T-cell (primary cell): Measurements from ENCODE around the gene RASSF3. TPM values are rescaled to one million over a fixed set of nuclear protein-coding genes. Genes with fewer than 3 reads are reported as not detected.
A peak's percentile ranks its signal among the peaks of the same experiment; 100 is the strongest.

Source experiments
- ATAC-seq, 4 experiments: fragments of 200-7000 bp in 3 of 4; fragments of 150-1000 bp in 1 of 4; cut with Tn5 transposase; replicated peaks in 1 of 4; 1 replicate in 3 of 4; 2 replicates in 1 of 4; pipeline ENCODE4 v1.10.0; 2021; ENCODE audit warnings: moderate library complexity in 3 of 4, mild to moderate bottlenecking in 2 of 4, moderate number of reproducible peaks in 1 of 4
- CTCF ChIA-PET, 2 donors: fragments of 300-600 bp; sonication (Branson Sonifier 250); formaldehyde crosslinking; loops; one replicate each; lab custom pipeline; 2022; ENCODE audit warnings: antibody characterized with exemption in 2 of 2; lab: Charles Lee
- POLR2A ChIA-PET, 2 donors: fragments of 300-600 bp; sonication (Branson Sonifier 250); formaldehyde crosslinking; loops; one replicate each; lab custom pipeline; 2022; ENCODE audit warnings: antibody characterized with exemption in 2 of 2; lab: Charles Lee
- DNase-seq, 35 experiments: peaks; one replicate each; pipeline versions ENCODE4 v3.0.0 to v3.0.0-alpha.2; 2013 to 2023
- H3K27ac ChIP-seq: one replicate; pipeline ENCODE4 v1.5.1; 2013; ENCODE audit warnings: low read length
- H3K27me3 ChIP-seq, 2 experiments: replicated peaks in 1 of 2; 1 replicate in 1 of 2; 2 replicates in 1 of 2; pipeline versions ENCODE4 v1.6.1 to v1.7.0; 2013; ENCODE audit warnings: low read length in 1 of 2, mixed read lengths in 1 of 2; ENCODE audit not compliant: control insufficient read depth in 2 of 2, insufficient read depth in 2 of 2; ENCODE audit errors: extremely low read depth in 1 of 2
- H3K36me3 ChIP-seq, 2 donors: 1 replicate in 1 of 2; 2 replicates in 1 of 2; pipeline versions ENCODE4 v1.6.1 to v1.7.0; 2013; ENCODE audit warnings: low read length in 1 of 2; ENCODE audit not compliant: control insufficient read depth in 2 of 2, insufficient read depth in 1 of 2; ENCODE audit errors: extremely low read depth in 1 of 2
- H3K4me1 ChIP-seq, 2 experiments: 1 replicate in 1 of 2; 2 replicates in 1 of 2; pipeline versions ENCODE4 v1.6.1 to v1.7.0; 2013; ENCODE audit warnings: low read length in 2 of 2, mixed read lengths in 1 of 2; ENCODE audit not compliant: insufficient read depth in 2 of 2, control insufficient read depth in 1 of 2; ENCODE audit errors: extremely low read depth in 1 of 2
- H3K4me3 ChIP-seq, 2 donors: 1 replicate in 1 of 2; 2 replicates in 1 of 2; pipeline versions ENCODE4 v1.5.1 to v1.7.0; 2013; ENCODE audit warnings: mild to moderate bottlenecking in 2 of 2, low read length in 1 of 2, moderate library complexity in 1 of 2; ENCODE audit not compliant: control insufficient read depth in 1 of 2; ENCODE audit errors: extremely low read depth in 1 of 2
- H3K9me3 ChIP-seq: 2 replicates; pipeline ENCODE4 v1.7.0; 2013
- H3K27ac Mint-ChIP-seq, 2 donors: one replicate each; pipeline ENCODE4 v1.8.0; 2020 to 2021; ENCODE audit warnings: mild to moderate bottlenecking in 2 of 2, mixed read lengths in 2 of 2
- H3K27me3 Mint-ChIP-seq, 2 donors: one replicate each; pipeline ENCODE4 v1.8.0; 2021 to 2022; ENCODE audit warnings: mixed read lengths in 2 of 2
- H3K36me3 Mint-ChIP-seq: one replicate; pipeline ENCODE4 v1.8.0; 2021; ENCODE audit warnings: mixed read lengths
- H3K4me1 Mint-ChIP-seq, 3 donors: one replicate each; pipeline ENCODE4 v1.8.0; 2020 to 2022; ENCODE audit warnings: mixed read lengths in 3 of 3, mild to moderate bottlenecking in 1 of 3
- H3K4me3 Mint-ChIP-seq, 3 donors: one replicate each; pipeline ENCODE4 v1.8.0; 2020 to 2022; ENCODE audit warnings: mild to moderate bottlenecking in 3 of 3, mixed read lengths in 3 of 3, moderate library complexity in 3 of 3
- H3K9me3 Mint-ChIP-seq, 3 donors: one replicate each; pipeline ENCODE4 v1.8.0; 2020 to 2022; ENCODE audit warnings: mixed read lengths in 3 of 3
- WGBS: methylation state at CpG from one replicate; pipeline ENCODE4 v1.1.5; 2013; ENCODE audit warnings: missing lambda C conversion rate; ENCODE audit not compliant: insufficient coverage; 5-methylcytosine and 5-hydroxymethylcytosine counted together
- total RNA-seq, 35 experiments: library from RNA in 6 of 35; stranded (reverse) in 6 of 35; fragments of 120-200 nt in 1 of 35; gene quantifications; one replicate each; pipeline versions ENCODE4 v1.2.1 to v1.2.4 and lab custom pipeline; 2013 to 2026

Gene RASSF3
- total RNA-seq, 5 donors from 2014 or later (not counting 1 experiment from before 2014, with no cell fraction given) = 113 to 167 (median 149) TPM

DNA sequence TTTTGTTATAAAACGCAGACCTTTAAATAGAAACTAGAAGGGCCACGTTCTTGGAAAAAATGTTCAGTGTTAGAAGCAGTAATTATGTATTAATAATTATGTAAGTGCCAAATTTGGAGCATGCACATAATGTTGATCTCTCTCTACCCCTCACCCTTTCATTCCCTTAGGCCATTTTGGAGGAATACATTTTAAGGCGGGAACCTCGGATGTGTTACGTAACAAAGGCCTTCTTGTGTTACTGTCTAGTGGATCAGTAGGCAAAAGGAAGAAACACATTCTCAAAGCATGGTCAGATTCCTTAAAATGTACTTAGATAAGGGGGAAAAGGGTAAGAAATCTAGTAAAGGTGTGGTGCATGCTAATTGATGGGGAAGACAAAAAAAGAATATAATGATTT, 52.7 kb downstream of the RASSF3 start:
- ChIA-PET CTCF (no interaction called here), POLR2A (interaction anchor here in 1 of 2 donors (0.7 kb wide), 1 partner anchor 104 kb away, joined by 3 read pairs; no protein-coding TSS in a partner anchor)
- peak overlapping the region; percentile 97 to 99 for H3K27ac Mint-ChIP-seq
- H3K4me3 ChIP-seq = no peak overlapping the region
- H3K4me3 Mint-ChIP-seq = peak overlapping the region in 1 of 3 donors; percentile 15
- no peaks in the 10 kb centered on the region for H3K27me3 Mint-ChIP-seq
- H3K4me1 Mint-ChIP-seq = peaks cover 93 to 97% (median 97%) of the 10 kb centered on the region in 3 donors
- WGBS = no CpG with 5 or more reads among the region's 5 CpGs
- peaks cover 0 to 4% of the 10 kb centered on the region in 2 donors for H3K36me3 ChIP-seq
- no peaks in the 10 kb centered on the region for H3K9me3 ChIP-seq
- H3K4me1 ChIP-seq = peaks cover 42 to 79% of the 10 kb centered on the region in 2 experiments
- H3K27me3 ChIP-seq = no peaks in the 10 kb centered on the region
- ATAC-seq (no peak), DNase-seq (no peak)
- H3K9me3 Mint-ChIP-seq = no peaks in the 10 kb centered on the region
- H3K36me3 Mint-ChIP-seq = peaks cover 15% of the 10 kb centered on the region
- peak overlapping the region; percentile 22 for H3K27ac ChIP-seq

DNA sequence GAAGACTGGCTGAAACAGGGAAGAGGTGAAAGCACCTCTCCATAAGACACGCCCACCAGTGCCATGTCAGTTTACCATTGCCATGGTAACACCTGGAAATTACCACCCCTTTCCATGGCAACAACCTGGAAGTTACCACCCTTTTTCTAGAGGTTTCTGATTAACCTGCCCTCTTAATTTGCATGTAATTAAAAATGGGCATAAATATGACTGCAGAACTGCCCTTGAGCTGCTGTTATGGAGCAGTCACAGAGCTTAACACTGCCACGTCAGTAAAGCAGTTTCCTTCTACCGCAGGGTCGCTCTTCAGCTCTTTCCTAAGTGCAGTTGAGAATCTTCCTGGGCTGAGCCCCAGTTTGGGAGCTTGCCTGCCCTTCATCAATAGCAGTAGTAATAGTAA, 55.2 kb downstream of the RASSF3 start:
- Mint-ChIP-seq H3K36me3 (peaks cover 3% of the 10 kb centered on the region), H3K9me3 (no peaks in the 10 kb centered on the region), H3K27me3 (no peaks in the 10 kb centered on the region), H3K4me3 (peak overlapping the region; percentile 58 to 76 (median 68)), H3K4me1 (peaks cover 92 to 97% (median 95%) of the 10 kb centered on the region in 3 donors), H3K27ac (peak overlapping the region; percentile 97 to 99)
- H3K27ac ChIP-seq = peak overlapping the region; percentile 91
- peak overlapping the region; percentile 5 to 40 for H3K4me3 ChIP-seq
- no peaks in the 10 kb centered on the region for H3K9me3 ChIP-seq
- H3K27me3 ChIP-seq = no peaks in the 10 kb centered on the region
- POLR2A ChIA-PET = interaction anchor here (0.6 to 1.4 kb wide), 12 partner anchors 11 to 55 kb away, joined by 3 to 5 read pairs (median 3); partner anchors contain the start of gene RASSF3 (in 1 of the 2)
- ATAC-seq = peak; percentile 17 to 35 (median 20)
- peaks cover 0 to 4% of the 10 kb centered on the region in 2 donors for H3K36me3 ChIP-seq
- H3K4me1 ChIP-seq = peaks cover 57 to 77% of the 10 kb centered on the region in 2 experiments
- DNase-seq = peak in 30 of 35 experiments; percentile 33 to 82 (median 55)
- 0% methylated on average over 3 of the region's 4 CpGs for WGBS
- CTCF ChIA-PET = interaction anchor here (0.9 to 1.5 kb wide), 5 partner anchors 11 to 118 kb away, joined by 3 to 6 read pairs (median 4); no protein-coding TSS in a partner anchor

- H3K36me3 ChIP-seq = no peaks in the 10 kb centered on the region
- Mint-ChIP-seq H3K36me3 (peaks cover 3% of the 10 kb centered on the region), H3K27ac (peak overlapping the region; percentile 97 to 99), H3K4me1 (peaks cover 93 to 97% (median 95%) of the 10 kb centered on the region in 3 donors), H3K4me3 (peak overlapping the region; percentile 58 to 76 (median 68)), H3K9me3 (no peaks in the 10 kb centered on the region), H3K27me3 (no peaks in the 10 kb centered on the region)
- peak overlapping the region; percentile 91 for H3K27ac ChIP-seq
- 100% methylated on average over 1 of the region's 3 CpGs for WGBS
- ChIA-PET CTCF (interaction anchor here (0.9 to 3.6 kb wide), 6 partner anchors 10 to 118 kb away, joined by 3 to 25 read pairs (median 4); no protein-coding TSS in a partner anchor), POLR2A (interaction anchor here (0.6 to 1.4 kb wide), 13 partner anchors 11 to 566 kb away, joined by 3 to 5 read pairs (median 3); partner anchors contain the start of gene RASSF3 (in 1 of the 2))
- H3K27me3 ChIP-seq = no peaks in the 10 kb centered on the region
- DNase-seq = no peak
- no peak for ATAC-seq
- peaks cover 65 to 77% of the 10 kb centered on the region in 2 experiments for H3K4me1 ChIP-seq
- peak overlapping the region in 1 of 2 donors; percentile 5 for H3K4me3 ChIP-seq
- no peaks in the 10 kb centered on the region for H3K9me3 ChIP-seq
These were observed 56.0 kb downstream of the RASSF3 start for GRCh38 chr12:64666054-64666914.

GRCh38 chr12:64667793-64668192, 57.5 kb downstream of the RASSF3 start:
- H3K36me3 ChIP-seq = no peaks in the 10 kb centered on the region
- no peak overlapping the region for H3K4me3 ChIP-seq
- Mint-ChIP-seq H3K4me1 (peaks cover 93 to 95% (median 95%) of the 10 kb centered on the region in 3 donors), H3K9me3 (no peaks in the 10 kb centered on the region), H3K4me3 (peak overlapping the region; percentile 49 to 82 (median 76)), H3K27me3 (no peaks in the 10 kb centered on the region), H3K36me3 (peaks cover 5% of the 10 kb centered on the region), H3K27ac (peak overlapping the region; percentile 97 to 99)
- H3K9me3 ChIP-seq = no peaks in the 10 kb centered on the region
- H3K27me3 ChIP-seq = no peaks in the 10 kb centered on the region
- DNase-seq = no peak
- H3K4me1 ChIP-seq = peaks cover 77 to 79% of the 10 kb centered on the region in 2 experiments
- WGBS = no CpG with 5 or more reads among the region's 2 CpGs
- POLR2A ChIA-PET = interaction anchor here (0.6 to 2.9 kb wide), 8 partner anchors 11 to 66 kb away, joined by 3 to 32 read pairs (median 4); no protein-coding TSS in a partner anchor
- H3K27ac ChIP-seq = peak overlapping the region; percentile 91
- CTCF ChIA-PET = interaction anchor here (0.6 to 3.7 kb wide), 8 partner anchors 9 to 384 kb away, joined by 3 to 34 read pairs (median 6); no protein-coding TSS in a partner anchor
- ATAC-seq = no peak

DNA sequence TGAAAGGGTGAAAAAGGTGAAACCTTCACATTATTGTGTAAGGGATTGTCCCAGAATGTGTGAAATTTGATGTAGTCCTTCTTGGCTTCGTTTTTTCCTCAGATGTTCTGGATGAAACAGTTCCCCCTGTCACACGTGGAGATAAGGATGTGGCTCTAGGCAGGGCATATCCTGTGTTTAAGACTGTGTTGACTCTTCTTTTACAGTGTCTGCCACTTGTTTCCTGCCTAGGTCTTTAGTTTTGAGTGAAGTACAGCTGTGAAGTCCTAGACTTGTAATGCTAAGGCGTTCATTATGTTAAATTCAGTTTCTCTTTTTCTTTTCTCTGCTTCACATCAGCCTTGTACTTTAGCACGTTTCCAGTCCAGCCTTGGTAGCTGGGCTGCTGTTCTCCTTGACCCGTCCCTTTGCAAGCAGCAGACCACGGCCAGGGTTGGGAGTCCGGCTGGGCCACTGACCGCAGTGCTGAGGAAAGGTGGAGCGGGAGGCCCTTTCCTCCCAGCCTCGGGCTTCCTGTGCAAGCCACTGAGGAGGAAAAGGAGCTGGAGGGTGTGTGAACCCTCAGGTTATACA, 59.1 kb downstream of the RASSF3 start:
- ATAC-seq (peak; percentile 87 to 90 (median 88)), DNase-seq (peak in 30 of 35 experiments; percentile 23 to 88 (median 52))
- Histone ChIP-seq H3K36me3 (no peaks in the 10 kb centered on the region), H3K4me1 (peaks cover 91 to 93% of the 10 kb centered on the region in 2 experiments), H3K4me3 (peak overlapping the region; percentile 56 to 75), H3K9me3 (no peaks in the 10 kb centered on the region), H3K27me3 (no peaks in the 10 kb centered on the region), H3K27ac (peak overlapping the region; percentile 91)
- no peaks in the 10 kb centered on the region for H3K27me3 Mint-ChIP-seq
- ChIA-PET POLR2A (interaction anchor here (0.6 to 2.9 kb wide), 25 partner anchors 9 to 1633 kb away, joined by 3 to 32 read pairs (median 5); partner anchors contain the start of genes HELB (in 1 of the 2) and KICS2 (in 1 of the 2)), CTCF (interaction anchor here (0.6 to 3.7 kb wide), 29 partner anchors 9 to 1873 kb away, joined by 3 to 34 read pairs (median 4); no protein-coding TSS in a partner anchor)
- H3K36me3 Mint-ChIP-seq = peaks cover 7% of the 10 kb centered on the region
- H3K4me1 Mint-ChIP-seq = peaks cover 94 to 97% (median 95%) of the 10 kb centered on the region in 3 donors
- no peaks in the 10 kb centered on the region for H3K9me3 Mint-ChIP-seq
- H3K4me3 Mint-ChIP-seq = peak overlapping the region; percentile 76 to 90 (median 82)
- H3K27ac Mint-ChIP-seq = peak overlapping the region; percentile 97 to 99
- 0% methylated on average over 8 of the region's 10 CpGs for WGBS
